22Rv1 (cell line): Measurements from ENCODE around the gene VSX2.

Experiments used
- CTCF ChIP-seq: fragments of 450-650 bp; IDR thresholded peaks from 2 replicates; pipeline ENCODE4 v1.5.1; 2017; ENCODE audit warnings: mild to moderate bottlenecking
- ZFX ChIP-seq: fragments of 450-650 bp; IDR thresholded peaks from 2 replicates; pipeline ENCODE4 v1.6.1; 2017; ENCODE audit warnings: antibody characterized with exemption, borderline replicate concordance

DNA sequence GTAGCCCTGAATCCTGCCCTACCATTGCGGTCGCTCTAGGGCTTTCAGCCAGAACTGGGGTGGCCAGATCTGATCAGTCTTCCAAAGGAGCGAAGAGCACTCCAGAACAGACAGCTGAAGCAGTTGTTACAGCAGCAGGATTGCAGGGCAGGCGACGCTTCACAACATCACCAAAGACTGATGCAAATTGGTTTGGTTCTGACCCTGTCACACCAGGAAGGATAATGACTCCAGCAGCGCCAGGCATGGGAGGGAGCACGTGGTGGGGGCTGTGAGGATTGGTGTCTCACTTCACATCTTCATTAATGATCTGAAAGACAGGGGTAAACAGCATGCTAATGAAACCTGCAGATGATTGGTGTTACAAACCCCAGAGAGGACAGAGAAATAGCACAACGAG is 30.6 kb upstream of the VSX2 start:
- TF ChIP-seq CTCF = no peak
- TF ChIP-seq ZFX = no peak
